Neutrophil (primary cell): ENCODE data around the gene TMEM213.

Source experiments
- H3K27ac ChIP-seq: fragments of 200-600 bp; sonication (generic); 2 replicates; pipeline ENCODE4 v1.5.1; 2016; ENCODE audit warnings: mild to moderate bottlenecking, moderate library complexity
- H3K27me3 ChIP-seq: fragments of 200-600 bp; sonication (generic); 2 replicates; pipeline ENCODE4 v1.6.0; 2016; ENCODE audit warnings: mild to moderate bottlenecking
- H3K36me3 ChIP-seq: fragments of 200-600 bp; sonication (generic); 2 replicates; pipeline ENCODE4 v1.5.1; 2017
- H3K4me1 ChIP-seq, 2 experiments: fragments of 200-600 bp in 1 of 2; sonication (generic) in 1 of 2; 1 replicate in 1 of 2; 2 replicates in 1 of 2; pipeline versions ENCODE4 v1.5.1 to v1.6.1; 2013 to 2016; ENCODE audit warnings: low read depth in 1 of 2, low read length in 1 of 2, mild to moderate bottlenecking in 1 of 2, moderate library complexity in 1 of 2; ENCODE audit not compliant: control insufficient read depth in 1 of 2, insufficient read depth in 1 of 2
- H3K4me3 ChIP-seq, 2 experiments: fragments of 200-600 bp in 1 of 2; sonication (generic) in 1 of 2; 1 replicate in 1 of 2; 2 replicates in 1 of 2; pipeline ENCODE4 v1.5.1; 2013 to 2016; ENCODE audit warnings: low read depth in 1 of 2, low read length in 1 of 2, mild to moderate bottlenecking in 1 of 2, moderate library complexity in 1 of 2
- H3K9me3 ChIP-seq: fragments of 200-600 bp; sonication (generic); 2 replicates; pipeline ENCODE4 v1.5.1; 2016
- CTCF ChIP-seq: fragments of 200-600 bp; sonication (generic); IDR thresholded peaks from 2 replicates; pipeline ENCODE4 v1.5.1; 2016; ENCODE audit warnings: antibody characterized with exemption

TMEM213 gene

GRCh38 chr7:138876326-138876725 lies 78.5 kb downstream of the TMEM213 start:
- Histone ChIP-seq H3K4me1 (no peaks in the 10 kb centered on the region), H3K9me3 (no peaks in the 10 kb centered on the region), H3K27ac (no peak overlapping the region), H3K36me3 (no peaks in the 10 kb centered on the region), H3K4me3 (no peak overlapping the region), H3K27me3 (no peaks in the 10 kb centered on the region)
- TF ChIP-seq CTCF, result no peak

GRCh38 chr7:138878051-138878450 lies 80.3 kb downstream of the TMEM213 start:
- Histone ChIP-seq H3K27ac (no peak overlapping the region), H3K9me3 (no peaks in the 10 kb centered on the region), H3K4me3 (no peak overlapping the region), H3K36me3 (no peaks in the 10 kb centered on the region), H3K4me1 (no peaks in the 10 kb centered on the region), H3K27me3 (no peaks in the 10 kb centered on the region)
- TF ChIP-seq CTCF, result no peak

- Histone ChIP-seq H3K27ac (no peak overlapping the region), H3K9me3 (no peaks in the 10 kb centered on the region), H3K4me1 (no peaks in the 10 kb centered on the region), H3K27me3 (no peaks in the 10 kb centered on the region), H3K36me3 (no peaks in the 10 kb centered on the region), H3K4me3 (no peak overlapping the region)
- TF ChIP-seq CTCF, result no peak
Measured at GRCh38 chr7:138878856-138879255, 81.1 kb downstream of the TMEM213 start.

- no peaks in the 10 kb centered on the region for H3K9me3 ChIP-seq
- H3K36me3 ChIP-seq, result no peaks in the 10 kb centered on the region
- no peaks in the 10 kb centered on the region for H3K27me3 ChIP-seq
- H3K4me3 ChIP-seq, result no peak overlapping the region
- TF ChIP-seq CTCF, result no peak
- no peaks in the 10 kb centered on the region for H3K4me1 ChIP-seq
- no peak overlapping the region for H3K27ac ChIP-seq
Measured at GRCh38 chr7:138879356-138879755, 81.6 kb downstream of the TMEM213 start.

- no peak for TF ChIP-seq CTCF
- Histone ChIP-seq H3K9me3 (no peaks in the 10 kb centered on the region), H3K36me3 (no peaks in the 10 kb centered on the region), H3K27ac (no peak overlapping the region), H3K4me3 (no peak overlapping the region), H3K4me1 (no peaks in the 10 kb centered on the region), H3K27me3 (no peaks in the 10 kb centered on the region)
Measured at GRCh38 chr7:138880881-138881578, 83.2 kb downstream of the TMEM213 start.
